CD14-positive monocyte (primary cell): ENCODE measurements around the gene PPARG. TPM values are rescaled to one million over a fixed set of nuclear protein-coding genes. Genes with fewer than 3 reads are reported as not detected.

Experiments used
- DNase-seq, 3 donors: peaks; one replicate each; pipeline ENCODE4 v3.0.0-alpha.2; 2011 to 2022
- H2AFZ ChIP-seq: 2 replicates; pipeline ENCODE4 v1.6.0; 2012; ENCODE audit warnings: mild to moderate bottlenecking, low read depth, low read length, inconsistent platforms; ENCODE audit not compliant: insufficient read depth, poor library complexity, severe bottlenecking
- H3K27ac ChIP-seq, 2 donors: 1 replicate in 1 of 2; 2 replicates in 1 of 2; pipeline ENCODE4 v1.5.1; 2012 to 2013; ENCODE audit warnings: low read length in 2 of 2, control low read depth in 1 of 2, inconsistent platforms in 1 of 2, low read depth in 1 of 2, mild to moderate bottlenecking in 1 of 2
- H3K27me3 ChIP-seq, 2 donors: one replicate each; pipeline versions ENCODE4 v1.6.0 to v1.6.1; 2011 to 2013; ENCODE audit warnings: low read length in 2 of 2; ENCODE audit not compliant: control insufficient read depth in 2 of 2, insufficient read depth in 2 of 2
- H3K36me3 ChIP-seq, 2 donors: replicated peaks in 1 of 2; 1 replicate in 1 of 2; 2 replicates in 1 of 2; pipeline versions ENCODE4 v1.5.1 to v1.6.1; 2012 to 2013; ENCODE audit warnings: low read length in 2 of 2, control low read depth in 1 of 2, inconsistent platforms in 1 of 2, mild to moderate bottlenecking in 1 of 2; ENCODE audit not compliant: insufficient read depth in 2 of 2, control insufficient read depth in 1 of 2
- H3K4me1 ChIP-seq, 2 donors: 1 replicate in 1 of 2; 2 replicates in 1 of 2; pipeline versions ENCODE4 v1.5.1 to v1.6.1; 2012 to 2013; ENCODE audit warnings: low read length in 2 of 2, control low read depth in 1 of 2, inconsistent platforms in 1 of 2, mild to moderate bottlenecking in 1 of 2, moderate library complexity in 1 of 2; ENCODE audit not compliant: insufficient read depth in 2 of 2, control insufficient read depth in 1 of 2
- H3K4me2 ChIP-seq: replicated peaks from 2 replicates; pipeline ENCODE3; 2012; ENCODE audit warnings: low read length, moderate library complexity, mild to moderate bottlenecking; ENCODE audit not compliant: poor library complexity, severe bottlenecking; ENCODE audit errors: extremely low read depth
- H3K4me3 ChIP-seq, 3 experiments: fragments of 200-600 bp in 1 of 3; sonication (generic) in 1 of 3; replicated peaks in 1 of 3; 1 replicate in 2 of 3; 2 replicates in 1 of 3; pipeline ENCODE4 v1.5.1; 2011 to 2013; ENCODE audit warnings: low read length in 3 of 3, mild to moderate bottlenecking in 3 of 3, control low read depth in 2 of 3, low read depth in 2 of 3, inconsistent platforms in 1 of 3, moderate library complexity in 1 of 3
- H3K79me2 ChIP-seq: 2 replicates; pipeline ENCODE4 v1.6.0; 2012; ENCODE audit warnings: mild to moderate bottlenecking, control low read depth, inconsistent platforms, low read length, moderate library complexity; ENCODE audit not compliant: insufficient read depth
- H3K9ac ChIP-seq: 2 replicates; pipeline ENCODE4 v1.6.0; 2017; ENCODE audit warnings: low read length, mild to moderate bottlenecking; ENCODE audit not compliant: insufficient read depth, poor library complexity, severe bottlenecking
- H3K9me3 ChIP-seq, 2 donors: replicated peaks in 1 of 2; 1 replicate in 1 of 2; 2 replicates in 1 of 2; pipeline versions ENCODE4 v1.5.1 to v1.6.1; 2012 to 2013; ENCODE audit warnings: low read length in 2 of 2, control low read depth in 1 of 2; ENCODE audit not compliant: control insufficient read depth in 1 of 2, insufficient read depth in 1 of 2
- H4K20me1 ChIP-seq: 2 replicates; pipeline ENCODE4 v1.6.0; 2012; ENCODE audit warnings: mild to moderate bottlenecking, low read length, control low read depth, moderate library complexity; ENCODE audit not compliant: insufficient read depth
- H3K27ac Mint-ChIP-seq, 7 donors: one replicate each; pipeline ENCODE4 v1.8.0; 2020; ENCODE audit warnings: mild to moderate bottlenecking in 7 of 7, mixed read lengths in 7 of 7, moderate library complexity in 6 of 7, inconsistent platforms in 2 of 7
- H3K27me3 Mint-ChIP-seq, 3 donors: one replicate each; pipeline ENCODE4 v1.8.0; 2021 to 2022; ENCODE audit warnings: low read depth in 3 of 3, mild to moderate bottlenecking in 3 of 3, mixed read lengths in 3 of 3, moderate library complexity in 3 of 3, inconsistent platforms in 1 of 3
- H3K36me3 Mint-ChIP-seq, 2 donors: one replicate each; pipeline ENCODE4 v1.8.0; 2020; ENCODE audit warnings: mixed read lengths in 2 of 2, inconsistent platforms in 1 of 2, mild to moderate bottlenecking in 1 of 2
- H3K4me1 Mint-ChIP-seq: one replicate; pipeline ENCODE4 v1.8.0; 2020; ENCODE audit warnings: mild to moderate bottlenecking, mixed read lengths
- H3K4me3 Mint-ChIP-seq, 2 donors: one replicate each; pipeline ENCODE4 v1.8.0; 2020; ENCODE audit warnings: mild to moderate bottlenecking in 2 of 2, mixed read lengths in 2 of 2, moderate library complexity in 1 of 2
- H3K9me3 Mint-ChIP-seq, 7 donors: one replicate each; pipeline ENCODE4 v1.8.0; 2020 to 2022; ENCODE audit warnings: mixed read lengths in 7 of 7, mild to moderate bottlenecking in 6 of 7, moderate library complexity in 6 of 7, inconsistent platforms in 2 of 7
- CTCF ChIP-seq: fragments of 200-600 bp; IDR thresholded peaks from one replicate; pipeline ENCODE4 v1.8.0; 2022; ENCODE audit warnings: antibody characterized with exemption, mild to moderate bottlenecking
- WGBS: methylation state at CpG from one replicate; pipeline ENCODE4 v1.1.5; 2013; ENCODE audit warnings: missing lambda C conversion rate; ENCODE audit not compliant: insufficient coverage; 5-methylcytosine and 5-hydroxymethylcytosine counted together
- intact Hi-C, 2 donors: fragments of 100-400 bp; cut with micrococcal nuclease; formaldehyde crosslinking; loops; one replicate each; pipeline versions ENCODE4 v1.15.0 to v1.15.1; 2023
- polyA plus RNA-seq, 3 donors: library from polyadenylated mRNA; depleted of rRNA in 1 of 3; unstranded in 2 of 3; stranded (reverse) in 1 of 3; fragments of 300-500 nt in 2 of 3; fragments of >200 nt in 1 of 3; fragmentation: Illumina TruSeq in 2 of 3; gene quantifications; 1 replicate in 2 of 3; 2 replicates in 1 of 3; pipeline ENCODE4 v1.2.3, GENCODE V29; 2012 to 2021

Gene PPARG
- polyA plus RNA-seq, 3 donors, result 0.56 to 2.0 (median 0.97) TPM

- H2AFZ ChIP-seq, result peak overlapping the region; percentile 89
- no peak for TF ChIP-seq CTCF
Measured at GRCh38 chr3:12287727-12288181, 1.1 kb upstream of the PPARG start.

GRCh38 chr3:12289524-12289923, 654 bp downstream of the PPARG start:
- no peak for DNase-seq
- no peak overlapping the region for H3K4me2 ChIP-seq
- H3K27ac Mint-ChIP-seq, result no peak overlapping the region
- peaks cover 36 to 49% (median 38%) of the 10 kb centered on the region in 3 donors for H3K27me3 Mint-ChIP-seq
- peaks cover 0 to 16% of the 10 kb centered on the region in 2 donors for H3K36me3 Mint-ChIP-seq
- H3K36me3 ChIP-seq, result no peaks in the 10 kb centered on the region
- peaks cover 25% of the 10 kb centered on the region for H3K4me1 Mint-ChIP-seq
- TF ChIP-seq CTCF, result no peak
- 60% methylated on average over 1 of the region's 3 CpGs for WGBS
- H3K27ac ChIP-seq, result no peak overlapping the region
- no peaks in the 10 kb centered on the region for H3K9me3 ChIP-seq
- intact Hi-C loops, result loop anchor here (5.0 to 10.0 kb wide), 3 partner anchors 92 to 193 kb away; partner anchors contain the start of gene TSEN2 (in 1 of the 2)
- H3K9ac ChIP-seq, result no peak overlapping the region
- peaks cover 20 to 32% of the 10 kb centered on the region in 2 donors for H3K27me3 ChIP-seq
- no peaks in the 10 kb centered on the region for H4K20me1 ChIP-seq
- no peaks in the 10 kb centered on the region for H3K79me2 ChIP-seq
- H3K4me1 ChIP-seq, result peaks cover 16 to 17% of the 10 kb centered on the region in 2 donors
- peak overlapping the region; percentile 85 to 89 for H3K4me3 Mint-ChIP-seq
- no peak overlapping the region for H2AFZ ChIP-seq
- peaks cover 0 to 8% (median 3%) of the 10 kb centered on the region in 7 donors for H3K9me3 Mint-ChIP-seq
- no peak overlapping the region for H3K4me3 ChIP-seq

More at GRCh38 chr3:12287727-12288181, 1.1 kb upstream of the PPARG start:
- H3K9me3 Mint-ChIP-seq, result peaks cover 0 to 8% (median 3%) of the 10 kb centered on the region in 7 donors
- peak overlapping the region; percentile 85 to 88 for H3K4me3 Mint-ChIP-seq
- Histone ChIP-seq H3K27me3 (peaks cover 20 to 32% of the 10 kb centered on the region in 2 donors), H3K4me1 (peaks cover 16 to 17% of the 10 kb centered on the region in 2 donors), H3K4me3 (peak overlapping the region; percentile 50 to 80 (median 78)), H3K4me2 (peak overlapping the region; percentile 84), H3K9ac (peak overlapping the region; percentile 77), H3K79me2 (no peaks in the 10 kb centered on the region), H4K20me1 (no peaks in the 10 kb centered on the region), H3K27ac (peak overlapping the region in 1 of 2 donors; percentile 61), H3K36me3 (no peaks in the 10 kb centered on the region), H3K9me3 (no peaks in the 10 kb centered on the region)
- peaks cover 18% of the 10 kb centered on the region for H3K4me1 Mint-ChIP-seq
- peak overlapping the region in 6 of 7 donors; percentile 70 to 96 (median 77) for H3K27ac Mint-ChIP-seq
- intact Hi-C loops, result loop anchor here (5.0 to 10.0 kb wide), 3 partner anchors 90 to 195 kb away; partner anchors contain the start of gene TSEN2 (in 1 of the 2)
- under 1% methylated on average over 44 of the region's 63 CpGs for WGBS
- peaks cover 38 to 52% (median 38%) of the 10 kb centered on the region in 3 donors for H3K27me3 Mint-ChIP-seq
- H3K36me3 Mint-ChIP-seq, result peaks cover 0 to 16% of the 10 kb centered on the region in 2 donors
- peak; percentile 47 to 60 (median 54) for DNase-seq
